ENCODE measurements around the gene MEF2D.

Gene MEF2D

GRCh38 chr1:156522443-156522970 lies 21.9 kb upstream of the MEF2D start:
- H3K27ac ChIP-seq (ENCODE audit: poor library complexity, severe bottlenecking) = no peak overlapping the region
- TF ChIP-seq CTCF (IDR thresholded peaks at IDR 0.05; ENCODE audit: poor library complexity, severe bottlenecking) = no peak
- H3K4me3 ChIP-seq (ENCODE audit: severe bottlenecking) = no peak overlapping the region
- H3K27me3 ChIP-seq (ENCODE audit: insufficient read depth, poor library complexity, severe bottlenecking) = no peaks in the 10 kb centered on the region
- no peaks in the 10 kb centered on the region for H3K4me1 ChIP-seq (ENCODE audit: insufficient read depth, poor library complexity, severe bottlenecking)
- DNase-seq (ENCODE audit: low spot score) (no peak), ATAC-seq (ENCODE audit: low read depth) (no peak)
- peaks cover 3% of the 10 kb centered on the region for H3K9me3 ChIP-seq (ENCODE audit: severe bottlenecking)
- H3K36me3 ChIP-seq (ENCODE audit: low read depth) = peaks cover 18% of the 10 kb centered on the region

DNA sequence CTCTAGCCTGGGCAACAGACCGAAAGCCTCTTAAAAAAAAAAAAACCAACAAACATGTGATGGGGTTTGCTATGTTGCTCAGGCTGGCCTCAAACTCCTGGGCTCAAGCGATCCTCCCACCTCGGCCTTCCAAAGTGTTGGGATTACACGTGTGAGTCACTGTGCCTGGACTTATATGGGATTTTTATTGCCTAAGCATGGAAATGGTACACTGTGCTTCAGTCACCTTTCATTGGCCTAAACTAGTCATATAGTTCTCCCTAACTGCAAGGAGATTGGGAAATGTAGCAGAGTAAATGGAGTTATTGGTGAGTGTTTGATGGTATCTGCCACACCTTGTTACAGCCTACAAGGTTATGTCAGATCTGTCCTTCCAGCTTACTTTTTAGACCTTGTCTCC lies 17.2 kb upstream of the MEF2D start:
- H3K27ac ChIP-seq (ENCODE audit: poor library complexity, severe bottlenecking) = no peak overlapping the region
- H3K4me1 ChIP-seq (ENCODE audit: insufficient read depth, poor library complexity, severe bottlenecking) = no peaks in the 10 kb centered on the region
- ATAC-seq (ENCODE audit: low read depth) = peak; percentile 88
- H3K9me3 ChIP-seq (ENCODE audit: severe bottlenecking) = peaks cover 3% of the 10 kb centered on the region
- no peaks in the 10 kb centered on the region for H3K36me3 ChIP-seq (ENCODE audit: low read depth)
- no peak for DNase-seq (ENCODE audit: low spot score)
- H3K4me3 ChIP-seq (ENCODE audit: severe bottlenecking) = no peak overlapping the region
- no peaks in the 10 kb centered on the region for H3K27me3 ChIP-seq (ENCODE audit: insufficient read depth, poor library complexity, severe bottlenecking)
- no peak for TF ChIP-seq CTCF (IDR thresholded peaks at IDR 0.05; ENCODE audit: poor library complexity, severe bottlenecking)

- no peak overlapping the region for H3K4me3 ChIP-seq (ENCODE audit: severe bottlenecking)
- H3K36me3 ChIP-seq (ENCODE audit: low read depth) = no peaks in the 10 kb centered on the region
- H3K27ac ChIP-seq (ENCODE audit: poor library complexity, severe bottlenecking) = no peak overlapping the region
- peaks cover 3% of the 10 kb centered on the region for H3K9me3 ChIP-seq (ENCODE audit: severe bottlenecking)
- H3K27me3 ChIP-seq (ENCODE audit: insufficient read depth, poor library complexity, severe bottlenecking) = no peaks in the 10 kb centered on the region
- no peak for DNase-seq (ENCODE audit: low spot score)
- ATAC-seq (ENCODE audit: low read depth) = no peak
- no peak for TF ChIP-seq CTCF (IDR thresholded peaks at IDR 0.05; ENCODE audit: poor library complexity, severe bottlenecking)
- H3K4me1 ChIP-seq (ENCODE audit: insufficient read depth, poor library complexity, severe bottlenecking) = no peaks in the 10 kb centered on the region
These were observed 16.2 kb upstream of the MEF2D start for GRCh38 chr1:156516821-156517220.

DNA sequence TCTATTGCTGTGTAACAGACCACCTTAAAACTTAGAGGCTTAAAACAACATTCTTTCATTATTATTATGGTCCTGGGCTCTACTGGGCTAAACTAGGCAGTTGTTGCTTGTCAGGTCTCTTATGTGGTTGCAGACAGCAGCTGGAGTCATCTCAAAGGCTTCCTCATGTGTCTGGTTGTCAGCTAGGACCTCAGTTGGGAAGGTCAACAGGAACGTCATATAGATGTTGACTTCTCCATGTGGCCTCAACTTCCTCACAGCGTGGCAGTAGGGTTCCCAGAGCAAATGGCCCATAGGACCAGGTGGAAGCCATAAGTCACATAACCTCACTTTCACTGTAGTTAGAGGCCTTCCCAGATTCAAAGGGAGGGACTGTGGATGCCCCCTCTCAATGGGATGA lies 15.4 kb upstream of the MEF2D start:
- peaks cover 3% of the 10 kb centered on the region for H3K9me3 ChIP-seq (ENCODE audit: severe bottlenecking)
- H3K4me1 ChIP-seq (ENCODE audit: insufficient read depth, poor library complexity, severe bottlenecking) = no peaks in the 10 kb centered on the region
- no peak overlapping the region for H3K4me3 ChIP-seq (ENCODE audit: severe bottlenecking)
- no peak for ATAC-seq (ENCODE audit: low read depth)
- TF ChIP-seq CTCF (IDR thresholded peaks at IDR 0.05; ENCODE audit: poor library complexity, severe bottlenecking) = no peak
- no peaks in the 10 kb centered on the region for H3K27me3 ChIP-seq (ENCODE audit: insufficient read depth, poor library complexity, severe bottlenecking)
- DNase-seq (ENCODE audit: low spot score) = no peak
- H3K36me3 ChIP-seq (ENCODE audit: low read depth) = no peaks in the 10 kb centered on the region
- no peak overlapping the region for H3K27ac ChIP-seq (ENCODE audit: poor library complexity, severe bottlenecking)

GRCh38 chr1:156513185-156513584 lies 12.6 kb upstream of the MEF2D start:
- no peak for TF ChIP-seq CTCF (IDR thresholded peaks at IDR 0.05; ENCODE audit: poor library complexity, severe bottlenecking)
- H3K4me1 ChIP-seq (ENCODE audit: insufficient read depth, poor library complexity, severe bottlenecking) = no peaks in the 10 kb centered on the region
- H3K4me3 ChIP-seq (ENCODE audit: severe bottlenecking) = no peak overlapping the region
- no peak overlapping the region for H3K27ac ChIP-seq (ENCODE audit: poor library complexity, severe bottlenecking)
- DNase-seq (ENCODE audit: low spot score) (no peak), ATAC-seq (ENCODE audit: low read depth) (no peak)
- H3K9me3 ChIP-seq (ENCODE audit: severe bottlenecking) = no peaks in the 10 kb centered on the region
- H3K27me3 ChIP-seq (ENCODE audit: insufficient read depth, poor library complexity, severe bottlenecking) = no peaks in the 10 kb centered on the region
- no peaks in the 10 kb centered on the region for H3K36me3 ChIP-seq (ENCODE audit: low read depth)
